HG03175 (cell line): ENCODE results near the gene VIPR2.

ENCODE experiments used
- ATAC-seq: cut with Tn5 transposase; IDR thresholded peaks from one replicate; pipeline ENCODE4 v1.9.1; 2021; ENCODE audit warnings: mild to moderate bottlenecking, moderate library complexity; ENCODE audit not compliant: unreplicated experiment

Gene VIPR2

GRCh38 chr7:159030490-159031134, 114.1 kb downstream of the VIPR2 start:
- ATAC-seq, result no peak

GRCh38 chr7:159028508-159029401, 115.9 kb downstream of the VIPR2 start:
- ATAC-seq, result no peak

- ATAC-seq, result no peak
Measured at GRCh38 chr7:159027789-159028507, 116.7 kb downstream of the VIPR2 start.

GRCh38 chr7:159027056-159027788, 117.4 kb downstream of the VIPR2 start:
- ATAC-seq, result no peak

- no peak for ATAC-seq
Measured at GRCh38 chr7:159026271-159027055, 118.2 kb downstream of the VIPR2 start.

- ATAC-seq, result no peak
Measured at GRCh38 chr7:159025161-159025779, 119.4 kb downstream of the VIPR2 start.

- no peak for ATAC-seq
Measured at GRCh38 chr7:159024280-159024951, 120.3 kb downstream of the VIPR2 start.

- no peak for ATAC-seq
Measured at GRCh38 chr7:159023746-159024145, 120.9 kb downstream of the VIPR2 start.

GRCh38 chr7:159023206-159023605, 121.5 kb downstream of the VIPR2 start:
- ATAC-seq, result no peak

GRCh38 chr7:159022238-159022993, 122.3 kb downstream of the VIPR2 start:
- ATAC-seq, result no peak

- ATAC-seq, result no peak
Measured at GRCh38 chr7:159020987-159021386, 123.7 kb downstream of the VIPR2 start.

- ATAC-seq, result no peak
Measured at GRCh38 chr7:159019111-159019510, 125.6 kb downstream of the VIPR2 start.

GRCh38 chr7:159017741-159018140, 126.9 kb downstream of the VIPR2 start:
- no peak for ATAC-seq

- ATAC-seq, result no peak
Measured at GRCh38 chr7:159017210-159017609, 127.5 kb downstream of the VIPR2 start.

GRCh38 chr7:159016591-159016990, 128.1 kb downstream of the VIPR2 start:
- no peak for ATAC-seq

GRCh38 chr7:159015454-159016410, 128.9 kb downstream of the VIPR2 start:
- no peak for ATAC-seq

GRCh38 chr7:159015081-159015453, 129.6 kb downstream of the VIPR2 start:
- ATAC-seq, result no peak
